ENCODE data around the gene EML4. TPM values are rescaled to one million over a fixed set of nuclear protein-coding genes. Genes with fewer than 3 reads are reported as not detected.
"Not testable (repeated sequence)": the region's sequence is repeated elsewhere in the genome, so short reads cannot be mapped to it uniquely, and the experiment has no call there.

Gene EML4
- total RNA-seq, 1 experiment from 2014 or later, result 74.8 TPM

- H3K9ac ChIP-seq (ENCODE audit: low read length), result peak overlapping the region; percentile 95; the same call in 1 of the 2 replicates
- peak overlapping the region; percentile 96 for H3K4me2 ChIP-seq (ENCODE audit: low read depth, low read length, poor library complexity, severe bottlenecking)
- H2AFZ ChIP-seq (ENCODE audit: low read length), result no peak overlapping the region
- peaks cover 16% of the 10 kb centered on the region; the same call in 1 of the 2 replicates for H4K20me1 ChIP-seq (ENCODE audit: insufficient read depth, low read depth, low read length)
- no peak for DNase-seq
- no peaks in the 10 kb centered on the region; the same call in 1 of the 2 replicates for H3K9me2 ChIP-seq (replicated peaks; ENCODE audit: insufficient read depth, low read length)
- peak overlapping the region; percentile 95; the same call in 1 of the 2 replicates for H3K27ac ChIP-seq (ENCODE audit: low read length)
- H3K4me3 ChIP-seq (ENCODE audit: low read length), result peak overlapping the region; percentile 91
- H3K9me3 ChIP-seq (ENCODE audit: low read length), result no peaks in the 10 kb centered on the region
- H3K79me2 ChIP-seq (ENCODE audit: low read length), result peaks cover 82% of the 10 kb centered on the region
- peaks cover 8% of the 10 kb centered on the region; the same call in 1 of the 2 replicates for H3K36me3 ChIP-seq (ENCODE audit: insufficient read depth, low read length)
- no peaks in the 10 kb centered on the region for H3K27me3 ChIP-seq (ENCODE audit: low read length)
- H3K4me1 ChIP-seq (ENCODE audit: low read length), result peaks cover 35% of the 10 kb centered on the region
These were observed 3.4 kb downstream of the EML4 start for GRCh38 chr2:42172566-42172965.

GRCh38 chr2:42173467-42173866 is 4.3 kb downstream of the EML4 start:
- Histone ChIP-seq H3K79me2 (ENCODE audit: low read length) (peaks cover 91% of the 10 kb centered on the region), H4K20me1 (ENCODE audit: insufficient read depth, low read depth, low read length) (peaks cover 16% of the 10 kb centered on the region; the same call in 1 of the 2 replicates), H3K4me1 (ENCODE audit: low read length) (peaks cover 34% of the 10 kb centered on the region)
- H2AFZ ChIP-seq (ENCODE audit: low read length); H3K4me2 ChIP-seq (ENCODE audit: low read depth, low read length, poor library complexity, severe bottlenecking); H3K27ac ChIP-seq (ENCODE audit: low read length); DNase-seq; H3K27me3 ChIP-seq (ENCODE audit: low read length); H3K36me3 ChIP-seq (ENCODE audit: insufficient read depth, low read length); H3K4me3 ChIP-seq (ENCODE audit: low read length); H3K9me2 ChIP-seq (replicated peaks; ENCODE audit: insufficient read depth, low read length); H3K9me3 ChIP-seq (ENCODE audit: low read length); H3K9ac ChIP-seq (ENCODE audit: low read length): not testable (repeated sequence)

- Histone ChIP-seq H2AFZ (ENCODE audit: low read length) (no peak overlapping the region), H3K27me3 (ENCODE audit: low read length) (no peaks in the 10 kb centered on the region), H3K36me3 (ENCODE audit: insufficient read depth, low read length) (peaks cover 8% of the 10 kb centered on the region; the same call in 1 of the 2 replicates), H3K4me2 (ENCODE audit: low read depth, low read length, poor library complexity, severe bottlenecking) (no peak overlapping the region), H3K27ac (ENCODE audit: low read length) (no peak overlapping the region), H3K79me2 (ENCODE audit: low read length) (peaks cover 99% of the 10 kb centered on the region), H4K20me1 (ENCODE audit: insufficient read depth, low read depth, low read length) (peaks cover 5% of the 10 kb centered on the region; the same call in 1 of the 2 replicates), H3K4me1 (ENCODE audit: low read length) (peaks cover 23% of the 10 kb centered on the region), H3K4me3 (ENCODE audit: low read length) (no peak overlapping the region), H3K9me2 (replicated peaks; ENCODE audit: insufficient read depth, low read length) (no peaks in the 10 kb centered on the region), H3K9ac (ENCODE audit: low read length) (no peak overlapping the region), H3K9me3 (ENCODE audit: low read length) (no peaks in the 10 kb centered on the region)
- no peak for DNase-seq
These were observed 8.0 kb downstream of the EML4 start for GRCh38 chr2:42176992-42177738.

GRCh38 chr2:42178335-42178734 is 9.2 kb downstream of the EML4 start:
- Histone ChIP-seq H3K4me2 (ENCODE audit: low read depth, low read length, poor library complexity, severe bottlenecking) (no peak overlapping the region), H4K20me1 (ENCODE audit: insufficient read depth, low read depth, low read length) (peaks cover 5% of the 10 kb centered on the region; the same call in 1 of the 2 replicates), H3K4me1 (ENCODE audit: low read length) (peaks cover 23% of the 10 kb centered on the region)

GRCh38 chr2:42180300-42180699 is 11.1 kb downstream of the EML4 start:
- Histone ChIP-seq H3K4me2 (ENCODE audit: low read depth, low read length, poor library complexity, severe bottlenecking) (no peak overlapping the region), H4K20me1 (ENCODE audit: insufficient read depth, low read depth, low read length) (peaks cover 13% of the 10 kb centered on the region; the same call in 1 of the 2 replicates), H3K4me3 (ENCODE audit: low read length) (no peak overlapping the region), H3K9me2 (replicated peaks; ENCODE audit: insufficient read depth, low read length) (no peaks in the 10 kb centered on the region), H3K4me1 (ENCODE audit: low read length) (peaks cover 27% of the 10 kb centered on the region), H2AFZ (ENCODE audit: low read length) (no peak overlapping the region), H3K9me3 (ENCODE audit: low read length) (no peaks in the 10 kb centered on the region), H3K27ac (ENCODE audit: low read length) (no peak overlapping the region), H3K36me3 (ENCODE audit: insufficient read depth, low read length) (no peaks in the 10 kb centered on the region; the same call in 1 of the 2 replicates), H3K9ac (ENCODE audit: low read length) (no peak overlapping the region), H3K79me2 (ENCODE audit: low read length) (peaks cover 97% of the 10 kb centered on the region), H3K27me3 (ENCODE audit: low read length) (no peaks in the 10 kb centered on the region)
- DNase-seq, result no peak

More at GRCh38 chr2:42178335-42178734, 9.2 kb downstream of the EML4 start:
- no peak for DNase-seq
- H3K9me2 ChIP-seq (replicated peaks; ENCODE audit: insufficient read depth, low read length), result no peaks in the 10 kb centered on the region
- H3K36me3 ChIP-seq (ENCODE audit: insufficient read depth, low read length), result no peaks in the 10 kb centered on the region; the same call in 1 of the 2 replicates
- no peaks in the 10 kb centered on the region for H3K27me3 ChIP-seq (ENCODE audit: low read length)
- H3K79me2 ChIP-seq (ENCODE audit: low read length), result peaks cover 99% of the 10 kb centered on the region
- no peak overlapping the region for H3K9ac ChIP-seq (ENCODE audit: low read length)
- H3K4me3 ChIP-seq (ENCODE audit: low read length), result no peak overlapping the region
- H3K27ac ChIP-seq (ENCODE audit: low read length), result no peak overlapping the region
- H3K9me3 ChIP-seq (ENCODE audit: low read length), result no peaks in the 10 kb centered on the region
- H2AFZ ChIP-seq (ENCODE audit: low read length), result no peak overlapping the region

GRCh38 chr2:42182654-42183308 is 13.6 kb downstream of the EML4 start:
- Histone ChIP-seq H3K36me3 (ENCODE audit: insufficient read depth, low read length) (no peaks in the 10 kb centered on the region; the same call in 1 of the 2 replicates), H4K20me1 (ENCODE audit: insufficient read depth, low read depth, low read length) (0 out of 2 replicates have a peak, but pooled peaks cover 9% of the 10 kb centered on the region), H3K9me2 (replicated peaks; ENCODE audit: insufficient read depth, low read length) (no peaks in the 10 kb centered on the region), H3K4me1 (ENCODE audit: low read length) (peaks cover 27% of the 10 kb centered on the region), H3K4me2 (ENCODE audit: low read depth, low read length, poor library complexity, severe bottlenecking) (no peak overlapping the region), H3K27me3 (ENCODE audit: low read length) (no peaks in the 10 kb centered on the region), H2AFZ (ENCODE audit: low read length) (no peak overlapping the region), H3K27ac (ENCODE audit: low read length) (0 out of 2 replicates have a peak overlapping the region, but pooled peaks have one; percentile 17), H3K9me3 (ENCODE audit: low read length) (no peaks in the 10 kb centered on the region), H3K9ac (ENCODE audit: low read length) (no peak overlapping the region), H3K4me3 (ENCODE audit: low read length) (no peak overlapping the region), H3K79me2 (ENCODE audit: low read length) (peaks cover 96% of the 10 kb centered on the region)
- no peak for DNase-seq

GRCh38 chr2:42183775-42184174 is 14.6 kb downstream of the EML4 start:
- H3K79me2 ChIP-seq (ENCODE audit: low read length), result peaks cover 96% of the 10 kb centered on the region
- peaks cover 27% of the 10 kb centered on the region for H3K4me1 ChIP-seq (ENCODE audit: low read length)
- H3K9me3 ChIP-seq (ENCODE audit: low read length), result no peaks in the 10 kb centered on the region
- no peak overlapping the region for H3K4me2 ChIP-seq (ENCODE audit: low read depth, low read length, poor library complexity, severe bottlenecking)
- no peak overlapping the region for H3K9ac ChIP-seq (ENCODE audit: low read length)
- no peaks in the 10 kb centered on the region; the same call in 1 of the 2 replicates for H3K36me3 ChIP-seq (ENCODE audit: insufficient read depth, low read length)
- no peak overlapping the region for H3K27ac ChIP-seq (ENCODE audit: low read length)
- no peak for DNase-seq
- H3K4me3 ChIP-seq (ENCODE audit: low read length), result no peak overlapping the region
- H4K20me1 ChIP-seq (ENCODE audit: insufficient read depth, low read depth, low read length), result 0 out of 2 replicates have a peak, but pooled peaks cover 9% of the 10 kb centered on the region
- H2AFZ ChIP-seq (ENCODE audit: low read length), result no peak overlapping the region
- no peaks in the 10 kb centered on the region for H3K9me2 ChIP-seq (replicated peaks; ENCODE audit: insufficient read depth, low read length)
- no peaks in the 10 kb centered on the region for H3K27me3 ChIP-seq (ENCODE audit: low read length)

- Histone ChIP-seq H3K4me3 (ENCODE audit: low read length) (no peak overlapping the region), H3K27ac (ENCODE audit: low read length) (no peak overlapping the region), H3K4me1 (ENCODE audit: low read length) (peaks cover 27% of the 10 kb centered on the region), H3K9ac (ENCODE audit: low read length) (no peak overlapping the region), H3K27me3 (ENCODE audit: low read length) (no peaks in the 10 kb centered on the region), H3K4me2 (ENCODE audit: low read depth, low read length, poor library complexity, severe bottlenecking) (no peak overlapping the region), H2AFZ (ENCODE audit: low read length) (no peak overlapping the region), H3K9me3 (ENCODE audit: low read length) (no peaks in the 10 kb centered on the region), H3K9me2 (replicated peaks; ENCODE audit: insufficient read depth, low read length) (no peaks in the 10 kb centered on the region), H4K20me1 (ENCODE audit: insufficient read depth, low read depth, low read length) (0 out of 2 replicates have a peak, but pooled peaks cover 9% of the 10 kb centered on the region), H3K36me3 (ENCODE audit: insufficient read depth, low read length) (no peaks in the 10 kb centered on the region; the same call in 1 of the 2 replicates), H3K79me2 (ENCODE audit: low read length) (peaks cover 96% of the 10 kb centered on the region)
- DNase-seq, result no peak
These were observed 15.2 kb downstream of the EML4 start for GRCh38 chr2:42184346-42184745.

All from Karpas-422 (cell line).